ENCODE data around the gene TEX51. TPM values are rescaled to one million over a fixed set of nuclear protein-coding genes. Genes with fewer than 3 reads are reported as not detected.

The TEX51 gene
- total and polyA plus RNA-seq, 2 of the 4 experiments (the other 2 are of a cell fraction) = not detected

DNA sequence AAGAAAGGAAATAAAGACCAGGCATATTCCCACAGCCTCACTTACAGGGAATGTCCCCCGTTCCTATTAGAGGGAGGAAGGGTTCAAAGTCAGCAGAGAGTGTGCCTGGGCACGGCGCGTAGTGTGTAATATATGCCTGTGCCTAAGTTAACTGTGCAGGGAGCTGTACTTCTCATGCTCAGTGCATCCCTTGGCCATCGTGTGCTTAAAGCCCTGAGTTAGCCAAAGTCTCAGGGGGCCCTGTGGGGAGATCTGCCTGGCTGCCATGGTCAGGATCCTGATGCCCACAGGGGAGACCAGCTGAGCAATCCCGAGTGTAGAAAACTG, 48.4 kb downstream of the TEX51 start:
- no peak overlapping the region for H3K14ac ChIP-seq (replicated peaks; ENCODE audit: low read depth, low read length)
- H3K4me1 ChIP-seq (ENCODE audit: control insufficient read depth, insufficient read depth, low read length) = no peaks in the 10 kb centered on the region
- WGBS, 2 experiments (ENCODE audit: extremely low coverage in 2 of 2, insufficient read length in 1 of 2) = 18% methylated on average over 1 of the region's 6 CpGs; no CpG with 5 or more reads in 1 of the 2 experiments
- no peak overlapping the region for H2BK5ac ChIP-seq (ENCODE audit: low read depth, low read length, poor library complexity, severe bottlenecking)
- no peak overlapping the region for H2AK9ac ChIP-seq (replicated peaks; ENCODE audit: low read depth, low read length, poor library complexity)
- ChIA-PET CTCF (no interaction called here), POLR2A (ENCODE audit: unreplicated experiment) (no interaction called here)
- H4K91ac ChIP-seq (ENCODE audit: insufficient read depth, low read depth, low read length) = no peak overlapping the region
- H3K9me1 ChIP-seq (ENCODE audit: insufficient read depth, low read length) = no peaks in the 10 kb centered on the region
- no peaks in the 10 kb centered on the region for H3K79me1 ChIP-seq (ENCODE audit: low read depth in 1 of 2, low read length in 2 of 2)
- H3K27ac ChIP-seq (ENCODE audit: insufficient read depth, low read length) = no peak overlapping the region
- no peaks in the 10 kb centered on the region for H4K20me1 ChIP-seq (ENCODE audit: insufficient read depth, low read length)
- H2BK20ac ChIP-seq (ENCODE audit: low read depth, low read length) = no peak overlapping the region
- H2AK5ac ChIP-seq (ENCODE audit: low read depth, low read length) = no peak overlapping the region
- H2AFZ ChIP-seq (replicated peaks; ENCODE audit: low read length, poor library complexity) = no peak overlapping the region
- H3K9ac ChIP-seq (ENCODE audit: low read depth, low read length) = no peak overlapping the region
- TF ChIP-seq SMC3 (IDR thresholded peaks at IDR 0.05; ENCODE audit: low read depth, low read length) (no peak), RFX5 (IDR thresholded peaks at IDR 0.05; ENCODE audit: low read depth, low read length) (no peak), MAFK (IDR thresholded peaks at IDR 0.05; ENCODE audit: low read depth, low read length) (no peak), FOS (IDR thresholded peaks at IDR 0.05; ENCODE audit: low read depth, low read length) (no peak), NFE2L2 (IDR thresholded peaks at IDR 0.05; ENCODE audit: low read depth, low read length) (no peak), MXI1 (IDR thresholded peaks at IDR 0.05; ENCODE audit: borderline replicate concordance, low read depth, low read length) (no peak), RAD21 (IDR thresholded peaks at IDR 0.05; ENCODE audit: low read length) (no peak), RCOR1 (IDR thresholded peaks at IDR 0.05; ENCODE audit: insufficient replicate concordance, low read length) (no peak), CHD1 (IDR thresholded peaks at IDR 0.05; ENCODE audit: low read depth, low read length) (no peak)
- TF ChIP-seq, protein P1, sequence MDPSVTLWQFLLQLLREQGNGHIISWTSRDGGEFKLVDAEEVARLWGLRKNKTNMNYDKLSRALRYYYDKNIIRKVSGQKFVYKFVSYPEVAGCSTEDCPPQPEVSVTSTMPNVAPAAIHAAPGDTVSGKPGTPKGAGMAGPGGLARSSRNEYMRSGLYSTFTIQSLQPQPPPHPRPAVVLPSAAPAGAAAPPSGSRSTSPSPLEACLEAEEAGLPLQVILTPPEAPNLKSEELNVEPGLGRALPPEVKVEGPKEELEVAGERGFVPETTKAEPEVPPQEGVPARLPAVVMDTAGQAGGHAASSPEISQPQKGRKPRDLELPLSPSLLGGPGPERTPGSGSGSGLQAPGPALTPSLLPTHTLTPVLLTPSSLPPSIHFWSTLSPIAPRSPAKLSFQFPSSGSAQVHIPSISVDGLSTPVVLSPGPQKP (IDR thresholded peaks at IDR 0.05; ENCODE audit: borderline replicate concordance, low read depth, low read length) = no peak
- H4K8ac ChIP-seq (ENCODE audit: low read depth in 2 of 2, low read length in 2 of 2) = no peak overlapping the region
- intact Hi-C loops (cut with micrococcal nuclease) (no loop called here), in situ Hi-C loops (cut with MboI; ENCODE audit: low sequenced_read_pairs) (no loop called here), dilution Hi-C loops (cut with HindIII; ENCODE audit: low sequenced_read_pairs, unreplicated experiment) (no loop called here)
- no peak overlapping the region for H3K18ac ChIP-seq (ENCODE audit: low read depth, low read length)
- no peak overlapping the region for H2BK120ac ChIP-seq (ENCODE audit: low read depth, low read length)
- ATAC-seq (ENCODE audit: low read depth) (no peak), DNase-seq (no peak)
- H3K4ac ChIP-seq (ENCODE audit: low read depth, low read length) = no peak overlapping the region
- H3K27me3 ChIP-seq (ENCODE audit: control insufficient read depth, insufficient read depth, low read length) = peaks cover 7% of the 10 kb centered on the region; the same call in 1 of the 2 replicates
- H3K9me3 ChIP-seq (ENCODE audit: control insufficient read depth, insufficient read depth, low read length) = no peaks in the 10 kb centered on the region
- no peak overlapping the region for H4K5ac ChIP-seq (ENCODE audit: low read depth, low read length)
- H3K4me2 ChIP-seq (ENCODE audit: low read depth, low read length) = no peak overlapping the region
- H2BK15ac ChIP-seq (ENCODE audit: low read depth, low read length) = no peak overlapping the region
- H3K23ac ChIP-seq (ENCODE audit: low read depth, low read length) = no peak overlapping the region
- no peaks in the 10 kb centered on the region for H3K36me3 ChIP-seq (ENCODE audit: control insufficient read depth, insufficient read depth, low read length)
- BruUV-seq (replicated peaks) = no TSS peak
- no peak overlapping the region for H3K56ac ChIP-seq (ENCODE audit: extremely low read depth, insufficient read depth, low read length)
- no peak overlapping the region for H3K4me3 ChIP-seq (ENCODE audit: insufficient read depth, low read depth, low read length)

All from IMR-90 (cell line).